ENCODE measurements around the gene ATG9B.

Gene ATG9B

GRCh38 chr7:150997817-150998216 lies 26.5 kb downstream of the ATG9B start:
- DNase-seq: no peak

GRCh38 chr7:150997075-150997511 lies 27.2 kb downstream of the ATG9B start:
- DNase-seq: no peak

GRCh38 chr7:150996376-150997074 lies 27.8 kb downstream of the ATG9B start:
- no peak for DNase-seq

DNA sequence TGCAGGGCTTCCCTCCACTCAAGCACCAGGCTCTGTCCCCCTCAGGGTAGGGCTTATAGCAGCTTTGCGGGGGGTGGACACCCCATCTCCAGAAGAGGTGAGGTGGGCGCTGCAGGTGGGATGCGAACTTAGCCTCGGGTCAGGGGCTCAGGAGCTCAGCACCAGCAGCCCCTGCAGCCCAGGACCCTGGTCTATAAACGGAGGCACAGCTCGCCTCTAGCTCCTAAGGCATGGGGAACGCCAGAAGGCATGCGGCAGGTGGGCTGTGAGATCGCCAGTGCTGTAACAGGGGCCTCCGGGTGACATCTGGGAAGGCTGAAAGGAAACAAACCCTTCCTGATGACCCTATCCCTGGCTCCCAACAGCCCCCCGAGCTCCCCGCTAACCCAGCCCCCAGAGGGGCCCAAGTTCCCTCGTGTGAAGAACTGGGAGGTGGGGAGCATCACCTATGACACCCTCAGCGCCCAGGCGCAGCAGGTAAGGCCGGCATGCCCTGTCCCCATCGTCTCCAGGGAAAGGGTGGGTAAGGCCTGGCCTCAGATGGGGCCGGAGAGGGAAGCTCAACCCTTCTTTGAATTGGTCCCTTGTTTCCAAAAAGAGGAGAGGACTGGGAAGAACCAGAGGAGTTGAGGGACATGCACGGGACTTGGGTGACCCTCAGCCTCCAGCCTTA lies 29.3 kb downstream of the ATG9B start:
- no peak for DNase-seq

DNA sequence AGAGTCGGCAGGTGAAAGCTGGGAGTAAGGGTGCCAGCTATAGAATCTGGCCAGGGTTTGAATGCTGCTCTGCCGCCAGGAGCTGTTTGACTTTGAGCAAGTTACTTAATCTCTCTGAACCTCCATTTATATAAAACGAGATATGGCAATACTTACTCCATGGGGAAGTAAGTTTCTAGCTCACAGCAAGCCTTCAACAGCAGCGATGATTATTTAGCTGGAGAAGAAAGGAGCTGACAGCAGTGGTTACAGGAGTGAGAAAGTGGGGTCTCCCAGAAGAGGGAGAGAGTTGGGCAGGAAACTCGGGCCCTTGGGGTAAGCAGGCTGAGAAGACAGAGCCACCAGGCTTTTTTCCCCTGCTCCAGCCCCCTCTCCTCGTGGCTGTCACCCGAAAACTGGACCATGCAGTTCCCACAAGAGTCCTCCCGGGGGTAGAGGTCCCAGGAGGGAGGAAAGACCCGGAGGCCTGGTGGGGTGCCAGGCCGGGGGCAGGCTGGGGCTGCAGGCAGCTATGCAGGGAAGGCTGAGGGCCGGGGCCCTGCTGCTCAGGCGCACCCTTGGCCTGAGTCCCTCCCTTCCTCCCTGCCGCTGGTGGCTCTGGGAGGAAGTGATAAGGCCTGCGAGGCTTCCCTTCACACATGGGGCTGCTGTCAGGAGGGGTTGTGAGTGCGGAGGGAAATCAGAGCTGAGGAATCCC lies 30.0 kb downstream of the ATG9B start:
- DNase-seq: no peak

DNA sequence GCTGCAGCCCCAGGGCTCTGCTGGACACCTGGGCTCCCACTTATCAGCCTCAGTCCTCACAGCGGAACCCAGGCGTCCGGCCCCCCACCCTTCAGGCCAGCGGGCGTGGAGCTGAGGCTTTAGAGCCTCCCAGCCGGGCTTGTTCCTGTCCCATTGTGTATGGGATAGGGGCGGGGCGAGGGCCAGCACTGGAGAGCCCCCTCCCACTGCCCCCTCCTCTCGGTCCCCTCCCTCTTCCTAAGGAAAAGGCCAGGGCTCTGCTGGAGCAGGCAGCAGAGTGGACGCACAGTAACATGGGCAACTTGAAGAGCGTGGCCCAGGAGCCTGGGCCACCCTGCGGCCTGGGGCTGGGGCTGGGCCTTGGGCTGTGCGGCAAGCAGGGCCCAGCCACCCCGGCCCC lies 30.8 kb downstream of the ATG9B start:
- DNase-seq: no peak

DNA sequence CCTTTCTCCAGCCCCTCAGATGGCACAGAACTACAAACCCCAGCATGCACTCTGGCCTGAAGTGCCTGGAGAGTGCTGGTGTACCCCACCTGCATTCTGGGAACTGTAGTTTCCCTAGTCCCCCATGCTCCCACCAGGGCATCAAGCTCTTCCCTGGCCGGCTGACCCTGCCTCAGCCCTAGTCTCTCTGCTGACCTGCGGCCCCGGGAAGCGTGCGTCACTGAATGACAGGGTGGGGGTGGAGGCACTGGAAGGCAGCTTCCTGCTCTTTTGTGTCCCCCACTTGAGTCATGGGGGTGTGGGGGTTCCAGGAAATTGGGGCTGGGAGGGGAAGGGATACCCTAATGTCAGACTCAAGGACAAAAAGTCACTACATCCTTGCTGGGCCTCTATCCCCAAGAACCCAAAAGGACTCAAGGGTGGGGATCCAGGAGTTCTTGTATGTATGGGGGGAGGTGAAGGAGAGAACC lies 31.4 kb downstream of the ATG9B start:
- no peak for DNase-seq

DNA sequence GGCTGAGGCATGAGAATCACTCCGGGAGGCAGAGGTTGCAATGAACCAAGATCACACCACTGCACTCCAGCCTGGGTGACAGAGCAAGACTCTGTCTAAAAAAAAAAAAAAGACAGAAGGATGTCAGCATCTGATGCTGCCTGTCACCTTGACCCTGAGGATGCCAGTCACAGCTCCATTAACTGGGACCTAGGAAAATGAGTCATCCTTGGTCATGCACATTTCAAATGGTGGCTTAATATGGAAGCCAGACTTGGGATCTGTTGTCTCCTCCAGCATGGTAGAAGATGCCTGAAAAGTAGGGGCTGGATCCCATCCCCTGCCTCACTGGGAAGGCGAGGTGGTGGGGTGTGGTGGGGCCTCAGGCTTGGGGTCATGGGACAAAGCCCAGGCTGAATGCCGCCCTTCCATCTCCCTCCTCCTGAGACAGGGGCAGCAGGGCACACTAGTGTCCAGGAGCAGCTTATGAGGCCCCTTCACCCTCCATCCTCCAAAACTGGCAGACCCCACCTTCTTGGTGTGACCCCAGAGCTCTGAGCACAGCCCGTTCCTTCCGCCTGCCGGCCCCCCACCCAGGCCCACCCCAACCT lies 32.1 kb downstream of the ATG9B start:
- DNase-seq: no peak

GRCh38 chr7:150990416-150991186 lies 33.7 kb downstream of the ATG9B start, which contains the start of gene NOS3:
Gene NOS3 (plus strand): TSS chr7:150991017. CDS start chr7:150993804, 2,787 bp downstream.
- no peak for DNase-seq

GRCh38 chr7:150989456-150989855 lies 34.8 kb downstream of the ATG9B start:
- DNase-seq: no peak

GRCh38 chr7:150988230-150989226 lies 35.8 kb downstream of the ATG9B start:
- DNase-seq: peak; percentile 11

DNA sequence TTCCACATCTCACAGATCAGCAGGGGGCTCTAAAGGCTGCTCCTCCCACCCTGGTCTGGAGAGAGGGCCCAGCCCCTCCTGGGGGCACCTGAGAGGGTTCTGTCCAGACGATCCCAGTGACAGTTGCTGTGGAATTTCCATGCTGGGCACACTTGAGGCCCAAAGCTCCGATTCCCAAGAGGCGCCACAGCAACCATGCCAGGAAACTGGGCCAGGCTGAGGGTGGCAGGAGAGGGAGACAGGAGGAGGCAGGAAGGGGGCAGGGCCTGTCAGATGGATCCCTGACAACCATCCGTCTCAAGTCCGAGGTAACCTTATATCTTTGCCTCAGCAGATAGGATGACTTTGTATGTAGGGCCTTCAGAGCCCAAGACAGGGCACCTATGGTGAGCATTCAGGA lies 37.7 kb downstream of the ATG9B start:
- no peak for DNase-seq

DNA sequence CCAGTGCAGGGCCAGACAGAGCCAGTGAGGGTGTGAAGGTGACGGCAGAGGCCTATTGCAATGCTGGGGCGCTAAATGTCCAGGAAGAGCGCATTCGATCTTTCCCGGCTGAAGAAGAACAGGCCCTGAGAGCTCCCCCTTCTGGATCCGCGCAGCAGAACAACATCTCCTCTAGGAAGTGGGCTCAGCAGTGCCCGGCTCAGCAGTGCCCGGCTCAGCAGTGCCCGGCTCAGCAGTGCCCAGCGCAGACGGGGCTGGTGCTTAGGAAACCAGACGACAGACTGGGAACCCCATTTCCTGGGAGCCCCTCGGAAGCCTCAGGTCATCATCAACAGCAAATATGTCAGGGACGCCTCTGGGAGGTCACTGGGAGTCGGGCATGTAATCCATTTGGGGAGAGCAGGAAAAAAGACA lies 38.2 kb downstream of the ATG9B start:
- DNase-seq: peak; percentile 11

- DNase-seq: no peak
These were observed 40.4 kb downstream of the ATG9B start for GRCh38 chr7:150983893-150984368.

- no peak for DNase-seq
These were observed 41.9 kb downstream of the ATG9B start for GRCh38 chr7:150982351-150982750.

GRCh38 chr7:150981644-150982043 lies 42.6 kb downstream of the ATG9B start:
- no peak for DNase-seq

GRCh38 chr7:150980663-150981062 lies 43.6 kb downstream of the ATG9B start:
- no peak for DNase-seq

DNA sequence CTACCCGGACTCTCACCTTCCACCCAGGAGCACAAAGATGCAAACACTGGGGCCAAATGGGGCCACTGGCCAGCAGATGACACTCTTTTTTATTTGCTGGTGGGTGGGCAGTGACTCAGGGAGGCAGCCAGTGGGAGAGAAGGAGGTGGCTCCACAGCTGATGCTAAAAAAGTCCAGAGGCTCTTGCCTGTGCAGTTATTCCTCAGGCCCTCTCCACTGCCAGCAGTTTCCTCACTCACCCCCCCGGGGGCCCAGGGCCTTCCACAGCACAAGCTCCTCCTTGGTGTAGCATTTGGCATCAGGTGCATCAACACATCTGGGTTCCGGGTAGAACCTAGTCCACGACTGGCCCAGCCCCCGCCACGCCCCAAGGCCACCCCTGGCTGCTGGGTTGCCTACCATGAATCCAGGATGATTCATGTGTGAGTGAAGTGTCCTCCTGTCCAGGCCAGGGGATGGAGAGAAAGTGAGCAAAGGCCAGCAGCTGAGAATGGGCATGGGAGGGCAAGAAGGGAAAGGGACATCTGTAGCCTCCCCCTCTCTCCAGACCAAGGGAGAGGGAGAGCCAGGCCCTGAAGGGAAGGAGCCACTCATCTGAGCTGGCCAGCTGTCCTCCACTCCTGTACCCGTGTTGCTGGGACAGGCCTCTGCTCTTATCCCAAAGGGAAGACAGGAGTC lies 44.4 kb downstream of the ATG9B start:
- DNase-seq: no peak

GRCh38 chr7:150978126-150978789 lies 46.0 kb downstream of the ATG9B start, which contains the start of gene KCNH2:
Gene KCNH2 (minus strand): TSS chr7:150978321. CDS start chr7:150977913, 408 bp downstream.
- peak; percentile 31 for DNase-seq

Data from NCI-H1048 (cell line).